ENCODE data around the gene SEC16A.

Gene SEC16A

DNA sequence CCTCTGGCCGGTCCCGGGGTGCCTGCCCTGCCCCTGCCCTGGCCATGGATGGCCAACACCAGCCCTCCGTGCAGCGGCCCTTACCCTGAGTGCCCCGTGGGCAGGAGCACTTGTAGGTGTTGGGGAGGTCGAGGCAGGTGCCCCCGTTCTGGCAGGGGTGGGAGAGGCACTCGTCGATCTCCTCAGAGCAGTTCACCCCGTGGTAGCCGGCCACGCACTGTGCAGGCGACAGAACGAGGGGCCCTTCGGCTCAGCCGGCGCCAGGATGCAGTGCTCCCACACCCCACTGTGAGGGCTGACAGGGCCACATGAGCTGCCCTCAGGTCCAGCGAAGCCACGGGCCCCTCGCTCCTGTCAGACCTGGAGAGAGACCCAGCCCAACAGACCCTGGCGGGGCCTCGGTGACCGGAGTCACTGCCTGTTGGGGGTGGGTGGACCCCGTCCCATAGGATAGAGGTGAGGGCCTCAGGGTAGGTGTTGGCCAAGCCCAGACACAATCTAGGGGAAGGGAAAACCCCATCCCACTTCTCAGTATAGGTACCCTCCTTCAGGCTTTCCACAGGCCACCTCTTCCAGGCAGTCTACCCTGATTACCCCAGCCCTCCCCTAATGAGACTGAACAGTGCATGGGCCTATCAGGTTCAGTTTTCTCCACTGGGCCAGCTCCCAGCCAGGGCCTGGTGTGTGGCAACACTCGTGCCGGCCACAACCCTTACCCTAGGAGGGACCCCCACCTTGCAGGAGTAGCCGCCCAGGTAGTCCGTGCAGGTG lies 24.6 kb upstream of the SEC16A start:
- no peak overlapping the region for H3K4me3 ChIP-seq (replicated peaks; ENCODE audit: low read depth, low read length)
- no peak for DNase-seq (ENCODE audit: low read depth)
- TF ChIP-seq, protein P1, sequence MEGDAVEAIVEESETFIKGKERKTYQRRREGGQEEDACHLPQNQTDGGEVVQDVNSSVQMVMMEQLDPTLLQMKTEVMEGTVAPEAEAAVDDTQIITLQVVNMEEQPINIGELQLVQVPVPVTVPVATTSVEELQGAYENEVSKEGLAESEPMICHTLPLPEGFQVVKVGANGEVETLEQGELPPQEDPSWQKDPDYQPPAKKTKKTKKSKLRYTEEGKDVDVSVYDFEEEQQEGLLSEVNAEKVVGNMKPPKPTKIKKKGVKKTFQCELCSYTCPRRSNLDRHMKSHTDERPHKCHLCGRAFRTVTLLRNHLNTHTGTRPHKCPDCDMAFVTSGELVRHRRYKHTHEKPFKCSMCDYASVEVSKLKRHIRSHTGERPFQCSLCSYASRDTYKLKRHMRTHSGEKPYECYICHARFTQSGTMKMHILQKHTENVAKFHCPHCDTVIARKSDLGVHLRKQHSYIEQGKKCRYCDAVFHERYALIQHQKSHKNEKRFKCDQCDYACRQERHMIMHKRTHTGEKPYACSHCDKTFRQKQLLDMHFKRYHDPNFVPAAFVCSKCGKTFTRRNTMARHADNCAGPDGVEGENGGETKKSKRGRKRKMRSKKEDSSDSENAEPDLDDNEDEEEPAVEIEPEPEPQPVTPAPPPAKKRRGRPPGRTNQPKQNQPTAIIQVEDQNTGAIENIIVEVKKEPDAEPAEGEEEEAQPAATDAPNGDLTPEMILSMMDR (IDR thresholded peaks at IDR 0.05; ENCODE audit: low read length, missing control alignments): no peak

DNA sequence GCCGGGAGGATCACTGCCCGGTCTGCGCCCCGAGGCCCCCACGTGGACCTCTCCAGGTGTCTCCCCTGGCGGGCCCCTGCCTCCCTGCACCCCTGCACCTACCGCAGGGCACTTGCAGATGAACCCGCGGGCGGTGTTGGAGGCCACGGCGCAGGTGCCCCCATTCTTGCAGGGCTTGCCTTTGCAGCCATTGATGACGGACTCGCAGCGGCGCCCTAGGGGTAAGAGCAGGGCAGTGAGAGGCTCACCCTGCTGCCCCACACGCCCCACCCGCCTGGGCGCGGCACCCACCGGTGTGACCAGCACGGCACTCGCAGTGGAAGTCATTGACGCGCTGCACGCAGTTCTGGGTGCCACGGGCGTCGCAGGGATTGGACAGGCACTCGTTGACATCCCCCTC lies 23.6 kb upstream of the SEC16A start:
- TF ChIP-seq, protein P1 (IDR thresholded peaks at IDR 0.05; ENCODE audit: low read length, missing control alignments): no peak
- DNase-seq (ENCODE audit: low read depth): no peak
- no peak overlapping the region for H3K4me3 ChIP-seq (replicated peaks; ENCODE audit: low read depth, low read length)

DNA sequence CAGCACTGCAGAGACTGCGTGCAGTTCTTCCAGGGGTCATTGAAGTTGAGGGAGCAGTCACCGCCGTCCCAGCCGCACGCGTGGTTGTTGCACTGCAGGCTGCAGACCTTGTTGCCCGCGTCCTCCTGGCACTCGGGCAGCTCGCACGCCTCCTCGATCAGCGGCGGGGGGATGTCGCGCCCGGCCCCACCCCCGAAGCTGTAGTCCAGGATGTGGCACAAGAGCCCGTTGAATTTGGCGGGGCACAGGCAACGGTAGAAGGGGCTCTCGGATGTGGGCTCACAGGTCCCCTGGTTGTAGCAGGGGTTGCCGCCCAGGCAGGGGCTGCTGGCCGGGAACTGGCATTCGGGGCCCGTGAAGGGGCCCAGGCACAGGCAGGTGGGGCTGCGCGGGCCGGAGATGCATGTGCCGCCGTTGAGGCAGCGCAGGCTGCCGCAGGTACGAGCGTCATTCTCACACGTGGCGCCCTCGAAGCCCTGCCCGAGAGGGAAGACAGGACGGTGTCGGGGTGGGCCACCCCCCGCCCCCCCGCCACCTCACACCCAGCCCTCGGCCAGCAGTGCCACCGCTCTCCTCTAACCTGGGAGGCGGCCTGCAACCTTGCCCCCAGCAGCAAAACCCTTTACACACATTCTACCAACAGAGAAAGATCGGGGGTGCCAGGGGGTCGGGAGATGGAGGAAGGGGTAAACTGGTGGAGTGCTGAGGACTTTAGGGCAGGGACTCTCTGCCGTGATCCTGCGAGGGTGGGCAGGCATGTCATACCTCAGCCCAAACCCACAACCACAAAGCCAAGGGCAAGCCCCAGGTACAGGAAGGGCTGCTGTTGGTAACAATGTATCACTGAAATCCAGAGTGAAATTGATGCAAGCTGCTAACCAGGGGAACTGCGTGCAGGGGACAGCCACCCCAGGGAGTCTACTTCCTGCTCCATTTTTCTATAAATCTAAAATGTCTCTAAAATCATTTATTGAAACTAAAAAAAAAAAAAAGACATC lies 22.9 kb upstream of the SEC16A start:
- TF ChIP-seq, protein P1 (IDR thresholded peaks at IDR 0.05; ENCODE audit: low read length, missing control alignments): no peak
- H3K4me3 ChIP-seq (replicated peaks; ENCODE audit: low read depth, low read length): no peak overlapping the region

DNA sequence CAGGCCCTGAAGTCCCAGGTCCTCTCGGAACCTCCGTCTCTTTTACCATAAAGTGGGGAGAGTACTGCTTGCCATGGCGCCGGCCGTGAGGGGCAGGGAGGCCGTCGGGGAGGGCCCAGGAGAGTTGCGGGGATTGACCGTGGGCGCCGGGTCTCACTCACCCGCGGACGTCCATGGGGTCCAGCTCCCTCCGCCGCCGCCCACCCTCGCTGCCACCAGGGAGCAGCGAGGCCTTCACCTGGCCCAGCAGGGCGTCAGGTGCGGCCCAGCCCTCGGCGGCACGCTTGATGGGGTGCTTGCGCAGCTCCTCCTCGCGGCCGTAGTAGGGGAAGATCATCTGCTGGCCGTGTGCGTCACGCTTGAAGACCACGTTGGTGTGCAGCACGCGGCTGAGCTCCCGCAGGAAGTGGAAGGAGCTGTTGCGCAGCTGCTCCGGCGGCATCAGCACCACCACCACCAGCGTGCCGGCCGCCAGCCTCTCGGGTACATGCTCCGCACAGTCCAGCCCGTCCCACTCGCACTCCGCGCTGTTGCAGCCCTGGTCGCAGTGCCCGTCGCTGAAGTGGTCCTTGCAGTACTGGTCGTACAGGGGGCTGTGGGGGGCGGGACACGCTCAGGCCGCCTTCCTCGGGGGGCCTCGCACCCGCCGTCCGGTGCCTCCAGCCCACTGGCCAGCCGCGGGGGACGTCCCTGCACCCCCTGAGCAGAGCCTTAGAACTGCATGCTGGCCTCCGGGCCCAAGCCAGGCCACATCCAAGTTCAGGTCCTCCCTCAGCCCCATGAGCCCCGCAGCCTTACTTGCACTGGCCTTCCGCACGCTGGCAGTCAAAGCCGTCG lies 21.9 kb upstream of the SEC16A start:
- TF ChIP-seq, protein P1 (IDR thresholded peaks at IDR 0.05; ENCODE audit: low read length, missing control alignments): no peak
- no peak for DNase-seq (ENCODE audit: low read depth)
- H3K4me3 ChIP-seq (replicated peaks; ENCODE audit: low read depth, low read length): no peak overlapping the region

More for the DNA sequence above, 22.9 kb upstream of the SEC16A start:
- DNase-seq (ENCODE audit: low read depth): no peak

DNA sequence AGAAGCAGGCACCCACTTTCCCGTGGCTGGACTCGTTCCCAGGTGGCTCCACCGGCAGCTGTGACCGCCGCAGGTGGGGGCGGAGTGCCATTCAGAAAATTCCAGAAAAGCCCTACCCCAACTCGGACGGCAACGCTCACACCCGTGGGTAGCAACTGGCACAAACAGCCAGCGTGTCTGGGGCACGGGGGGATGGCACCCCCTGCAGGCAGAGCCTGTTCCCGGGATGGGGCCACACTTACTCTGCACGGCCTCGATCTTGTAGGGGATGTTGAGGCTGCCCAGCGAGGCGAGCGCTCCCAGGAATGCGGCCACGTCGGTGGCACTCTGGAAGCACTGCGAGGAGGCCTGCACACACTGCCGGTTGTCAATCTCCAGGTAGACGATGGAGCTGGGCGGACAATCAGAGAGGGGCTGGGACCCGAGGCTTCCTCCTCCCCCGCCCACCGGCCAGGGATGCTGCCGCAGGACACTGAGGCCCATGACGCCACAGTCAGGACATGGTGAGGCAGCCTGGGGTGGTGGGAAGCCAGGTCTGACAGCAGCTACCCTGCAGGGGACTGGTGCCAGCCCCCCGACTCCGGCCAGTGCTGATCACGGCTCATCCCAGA lies 20.2 kb upstream of the SEC16A start:
- H3K4me3 ChIP-seq (replicated peaks; ENCODE audit: low read depth, low read length): no peak overlapping the region
- TF ChIP-seq, protein P1 (IDR thresholded peaks at IDR 0.05; ENCODE audit: low read length, missing control alignments): peak; percentile 1

DNA sequence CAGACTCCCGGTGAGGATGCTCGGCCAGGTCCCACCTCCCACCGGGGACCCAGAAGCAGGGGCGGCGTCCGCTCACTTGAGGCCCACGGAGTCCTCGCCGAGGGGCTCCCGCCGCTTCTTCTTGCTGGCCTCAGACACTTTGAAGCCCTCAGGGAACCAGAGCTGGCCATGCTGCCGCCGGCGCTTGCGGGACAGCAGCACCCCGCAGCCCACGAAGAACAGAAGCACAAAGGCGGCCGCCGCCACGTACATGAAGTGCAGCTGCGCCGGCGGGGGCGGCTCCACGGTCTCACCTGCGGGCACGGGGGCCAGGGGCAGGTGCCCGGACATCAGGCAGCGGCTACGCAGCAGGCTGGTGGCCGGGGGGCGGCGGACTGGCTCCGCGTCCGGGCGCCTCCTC lies 19.4 kb upstream of the SEC16A start:
- TF ChIP-seq, protein P1 (IDR thresholded peaks at IDR 0.05; ENCODE audit: low read length, missing control alignments): no peak
- H3K4me3 ChIP-seq (replicated peaks; ENCODE audit: low read depth, low read length): no peak overlapping the region
- no peak for DNase-seq (ENCODE audit: low read depth)

More for the DNA sequence above, 20.2 kb upstream of the SEC16A start:
- no peak for DNase-seq (ENCODE audit: low read depth)

Measured in fibroblast of pulmonary artery (primary cell).